ENCODE results near the gene AP2M1. TPM values are rescaled to one million over a fixed set of nuclear protein-coding genes. Genes with fewer than 3 reads are reported as not detected.

Gene AP2M1
- total RNA-seq, 1 donor from 2014 or later, result 298 TPM

DNA sequence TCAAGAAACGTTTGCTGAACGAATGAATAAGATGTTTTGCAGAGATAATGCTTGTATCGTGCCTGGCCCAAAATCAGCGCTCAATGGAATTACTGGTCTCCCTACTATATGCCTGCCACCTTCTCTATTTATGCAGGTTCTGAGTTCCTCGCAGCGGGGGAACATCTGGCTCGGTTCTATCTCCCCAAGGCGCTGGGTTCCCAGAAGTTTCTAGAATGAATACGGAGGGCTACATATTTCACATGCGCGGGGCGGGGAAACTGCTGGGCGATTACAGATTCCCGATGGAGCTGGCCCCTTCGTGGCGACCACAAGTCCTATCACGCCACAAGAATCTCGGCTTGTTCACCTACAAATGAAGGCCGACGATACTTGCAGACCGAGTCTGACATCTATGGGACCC is 39.9 kb upstream of the AP2M1 start:
- TF ChIP-seq, protein P1, sequence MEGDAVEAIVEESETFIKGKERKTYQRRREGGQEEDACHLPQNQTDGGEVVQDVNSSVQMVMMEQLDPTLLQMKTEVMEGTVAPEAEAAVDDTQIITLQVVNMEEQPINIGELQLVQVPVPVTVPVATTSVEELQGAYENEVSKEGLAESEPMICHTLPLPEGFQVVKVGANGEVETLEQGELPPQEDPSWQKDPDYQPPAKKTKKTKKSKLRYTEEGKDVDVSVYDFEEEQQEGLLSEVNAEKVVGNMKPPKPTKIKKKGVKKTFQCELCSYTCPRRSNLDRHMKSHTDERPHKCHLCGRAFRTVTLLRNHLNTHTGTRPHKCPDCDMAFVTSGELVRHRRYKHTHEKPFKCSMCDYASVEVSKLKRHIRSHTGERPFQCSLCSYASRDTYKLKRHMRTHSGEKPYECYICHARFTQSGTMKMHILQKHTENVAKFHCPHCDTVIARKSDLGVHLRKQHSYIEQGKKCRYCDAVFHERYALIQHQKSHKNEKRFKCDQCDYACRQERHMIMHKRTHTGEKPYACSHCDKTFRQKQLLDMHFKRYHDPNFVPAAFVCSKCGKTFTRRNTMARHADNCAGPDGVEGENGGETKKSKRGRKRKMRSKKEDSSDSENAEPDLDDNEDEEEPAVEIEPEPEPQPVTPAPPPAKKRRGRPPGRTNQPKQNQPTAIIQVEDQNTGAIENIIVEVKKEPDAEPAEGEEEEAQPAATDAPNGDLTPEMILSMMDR (conservative IDR thresholded peaks at IDR 0.05), result no peak
- no peaks in the 10 kb centered on the region for H3K9me3 Mint-ChIP-seq
- DNase-seq (ENCODE audit: extremely low spot score, unreplicated experiment), result no peak
- peak overlapping the region; percentile 97 for H3K27ac Mint-ChIP-seq
- peaks cover 6% of the 10 kb centered on the region for H3K36me3 Mint-ChIP-seq
- H3K4me1 Mint-ChIP-seq (ENCODE audit: unreplicated experiment), result peaks cover 26% of the 10 kb centered on the region
- no peaks in the 10 kb centered on the region for H3K27me3 Mint-ChIP-seq
- peak overlapping the region; percentile 98 for H3K4me3 Mint-ChIP-seq

DNA sequence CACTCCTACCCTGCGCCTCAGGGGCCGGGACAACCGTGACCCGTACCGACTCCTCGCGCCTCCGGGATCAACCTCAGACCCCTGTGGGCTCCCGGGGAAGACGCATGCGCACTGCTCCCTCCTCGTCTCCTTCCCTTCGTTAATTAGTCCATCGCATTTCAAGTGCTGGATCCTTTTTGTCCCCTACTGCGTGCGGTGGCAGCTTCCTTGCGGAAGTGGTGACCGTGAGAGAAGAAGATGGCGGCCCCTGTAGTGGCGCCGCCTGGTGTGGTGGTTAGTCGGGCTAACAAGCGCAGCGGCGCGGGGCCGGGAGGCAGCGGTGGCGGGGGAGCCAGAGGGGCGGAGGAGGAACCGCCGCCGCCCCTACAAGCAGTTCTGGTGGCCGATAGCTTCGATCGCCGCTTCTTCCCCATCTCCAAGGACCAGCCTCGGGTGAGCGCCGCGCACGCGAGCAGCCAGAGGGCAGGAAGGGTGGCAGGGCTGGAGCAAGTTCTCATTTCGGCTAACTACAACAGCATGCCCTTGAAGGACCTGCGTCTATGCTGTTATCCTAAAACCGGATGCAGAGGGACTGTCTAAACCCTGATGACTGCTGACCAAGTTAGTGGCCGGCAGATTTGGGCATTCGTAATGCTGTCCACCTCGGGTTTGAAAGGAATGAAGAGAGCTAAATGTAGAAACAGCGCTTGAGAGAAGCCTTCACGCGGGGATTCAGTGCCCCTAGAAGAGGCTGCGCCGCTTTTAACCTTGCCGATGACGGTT is 39.3 kb upstream of the AP2M1 start, which contains the start of gene EIF2B5:
Gene EIF2B5, plus strand, starts transcription at position 210 of the 762 bp plus-strand sequence. Its CDS starts 28 bp downstream, at position 238.
- Mint-ChIP-seq H3K27me3 (no peaks in the 10 kb centered on the region), H3K4me1 (ENCODE audit: unreplicated experiment) (peaks cover 26% of the 10 kb centered on the region), H3K4me3 (peak within 1 kb of the TSS; percentile 98), H3K27ac (peak within 1 kb of the TSS; percentile 97), H3K36me3 (peaks cover 6% of the 10 kb centered on the region), H3K9me3 (no peaks in the 10 kb centered on the region)
- DNase-seq (ENCODE audit: extremely low spot score, unreplicated experiment), result peak; percentile 88
- TF ChIP-seq, protein P1 (conservative IDR thresholded peaks at IDR 0.05), result peak; percentile 49

DNA sequence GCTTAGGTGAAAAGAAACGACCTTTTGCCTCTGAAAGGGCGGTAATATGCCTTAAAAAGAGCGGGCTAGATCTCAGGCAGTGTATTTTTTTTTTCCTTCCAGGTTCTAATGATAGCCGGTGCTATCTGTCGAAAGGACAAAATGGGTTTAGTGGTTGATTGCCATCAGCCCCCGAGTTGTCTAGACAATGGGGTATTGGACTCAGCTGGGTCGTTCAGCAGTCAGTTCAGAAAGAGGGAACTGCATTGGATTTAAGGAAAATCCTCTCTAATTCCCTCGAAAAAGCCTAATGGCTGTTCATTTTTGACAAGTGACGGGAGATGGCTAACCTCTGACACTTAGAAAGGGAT is 38.8 kb upstream of the AP2M1 start:
- no peaks in the 10 kb centered on the region for H3K27me3 Mint-ChIP-seq

DNA sequence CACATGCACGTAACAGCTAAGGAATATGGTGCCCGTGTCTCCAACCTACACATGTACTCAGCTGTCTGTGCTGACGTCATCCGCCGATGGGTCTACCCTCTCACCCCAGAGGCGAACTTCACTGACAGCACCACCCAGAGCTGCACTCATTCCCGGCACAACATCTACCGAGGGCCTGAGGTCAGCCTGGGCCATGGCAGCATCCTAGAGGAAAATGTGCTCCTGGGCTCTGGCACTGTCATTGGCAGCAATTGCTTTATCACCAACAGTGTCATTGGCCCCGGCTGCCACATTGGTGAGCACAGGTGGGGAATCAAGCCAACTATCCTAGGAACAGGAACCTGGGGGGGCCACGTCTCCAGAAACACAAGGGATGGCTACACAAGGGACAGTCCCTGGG is 34.2 kb upstream of the AP2M1 start:
- TF ChIP-seq, protein P1 (conservative IDR thresholded peaks at IDR 0.05), result no peak
- H3K9me3 Mint-ChIP-seq, result no peaks in the 10 kb centered on the region
- H3K27me3 Mint-ChIP-seq, result no peaks in the 10 kb centered on the region
- no peak overlapping the region for H3K4me3 Mint-ChIP-seq
- H3K36me3 Mint-ChIP-seq, result peaks cover 6% of the 10 kb centered on the region
- H3K27ac Mint-ChIP-seq, result no peak overlapping the region
- DNase-seq (ENCODE audit: extremely low spot score, unreplicated experiment), result no peak
- peaks cover 15% of the 10 kb centered on the region for H3K4me1 Mint-ChIP-seq (ENCODE audit: unreplicated experiment)

More for the DNA sequence above, 38.8 kb upstream of the AP2M1 start:
- TF ChIP-seq, protein P1 (conservative IDR thresholded peaks at IDR 0.05), result no peak
- peaks cover 26% of the 10 kb centered on the region for H3K4me1 Mint-ChIP-seq (ENCODE audit: unreplicated experiment)
- peak overlapping the region; percentile 97 for H3K27ac Mint-ChIP-seq
- DNase-seq (ENCODE audit: extremely low spot score, unreplicated experiment), result no peak
- peak overlapping the region; percentile 98 for H3K4me3 Mint-ChIP-seq
- peaks cover 6% of the 10 kb centered on the region for H3K36me3 Mint-ChIP-seq
- H3K9me3 Mint-ChIP-seq, result no peaks in the 10 kb centered on the region

DNA sequence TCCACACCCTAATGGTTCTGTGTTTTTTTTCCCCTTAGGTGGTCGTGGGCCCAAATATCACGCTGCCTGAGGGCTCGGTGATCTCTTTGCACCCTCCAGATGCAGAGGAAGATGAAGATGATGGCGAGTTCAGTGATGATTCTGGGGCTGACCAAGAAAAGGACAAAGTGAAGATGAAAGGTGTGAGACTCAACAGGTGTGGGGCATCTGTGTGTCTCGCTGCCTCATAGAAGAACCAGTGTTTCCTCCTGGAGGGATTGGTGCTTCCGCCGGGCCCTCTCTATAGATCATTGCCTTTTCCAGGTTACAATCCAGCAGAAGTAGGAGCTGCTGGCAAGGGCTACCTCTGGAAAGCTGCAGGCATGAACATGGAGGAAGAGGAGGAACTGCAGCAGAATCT is 32.5 kb upstream of the AP2M1 start:
- no peak overlapping the region for H3K27ac Mint-ChIP-seq
- no peak overlapping the region for H3K4me3 Mint-ChIP-seq
- H3K27me3 Mint-ChIP-seq, result no peaks in the 10 kb centered on the region
- no peaks in the 10 kb centered on the region for H3K9me3 Mint-ChIP-seq
- H3K36me3 Mint-ChIP-seq, result peaks cover 6% of the 10 kb centered on the region
- TF ChIP-seq, protein P1 (conservative IDR thresholded peaks at IDR 0.05), result no peak
- no peak for DNase-seq (ENCODE audit: extremely low spot score, unreplicated experiment)
- peaks cover 1% of the 10 kb centered on the region for H3K4me1 Mint-ChIP-seq (ENCODE audit: unreplicated experiment)

Measured in type B pancreatic cell (in vitro differentiated cells).